Left ventricle myocardium superior (tissue), 1 donor: Measurements from ENCODE around the gene CFAP74. TPM values are rescaled to one million over a fixed set of nuclear protein-coding genes. Genes with fewer than 3 reads are reported as not detected.

ENCODE experiments used
- ATAC-seq: fragments of 200-7000 bp; cut with Tn5 transposase; one replicate; pipeline ENCODE4 v1.9.1; 2020; ENCODE audit warnings: mild to moderate bottlenecking, moderate library complexity
- DNase-seq: peaks from one replicate; pipeline ENCODE4 v3.0.0-alpha.2; 2020
- intact Hi-C: fragments of 100-400 bp; cut with micrococcal nuclease; formaldehyde crosslinking; loops from one replicate; pipeline ENCODE4 v1.11.0; 2022
- total RNA-seq: library from RNA; stranded (reverse); fragmentation: NEBNext Ultra II Directional; extraction: Animal tissue kit (Norgen Biotek cat#: 25700); gene quantifications from one replicate; pipeline ENCODE4 v1.2.1, GENCODE V29; 2021
- donor health status: DM: no; HTN: yes; CAD: no; lungs with severe emphysema.

Gene CFAP74
- total RNA-seq, 1 donor from 2014 or later, result not detected

DNA sequence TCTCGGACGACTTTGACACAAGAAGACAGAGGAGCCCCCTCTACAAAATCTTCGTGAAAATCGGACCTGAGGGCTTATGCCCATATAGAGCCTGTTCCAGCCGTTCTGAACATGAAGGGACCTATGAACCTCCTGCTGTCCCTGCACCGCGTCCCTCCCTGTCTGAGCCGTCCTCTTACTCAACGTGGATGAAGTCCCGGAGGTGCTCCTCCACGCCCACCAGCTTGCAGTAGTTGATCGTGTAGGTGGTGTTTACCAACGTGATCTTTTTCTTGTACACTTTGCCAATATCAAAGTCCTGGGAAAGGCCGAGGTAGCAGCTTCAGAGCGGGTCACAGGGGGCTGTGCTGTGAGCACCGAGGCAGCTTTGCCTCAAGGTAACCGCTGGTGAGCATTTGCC lies 40.0 kb downstream of the CFAP74 start:
- DNase-seq (no peak), ATAC-seq (no peak)
- intact Hi-C loops, result loop anchor here (10.0 kb wide), 1 partner anchor 81 kb away; no protein-coding TSS in a partner anchor

DNA sequence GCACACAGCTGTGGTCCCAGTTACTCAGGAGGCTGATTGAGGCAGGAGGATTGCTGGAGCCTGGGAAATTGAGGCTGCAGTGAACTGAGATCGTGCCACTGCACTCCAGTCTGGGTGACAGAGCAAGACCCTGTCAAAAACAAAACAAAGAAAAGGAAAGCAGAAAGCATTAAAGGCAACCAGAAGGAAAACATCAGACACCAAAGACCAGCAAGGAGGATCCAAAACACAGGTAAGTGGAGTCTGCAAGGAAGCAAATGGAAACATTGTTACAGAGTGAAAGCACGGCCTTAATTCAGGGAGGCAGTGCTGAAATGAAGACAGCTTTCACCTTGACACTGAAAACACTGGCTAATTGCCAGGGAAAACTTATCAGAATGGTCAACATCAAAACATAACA lies 40.8 kb downstream of the CFAP74 start:
- ATAC-seq (no peak), DNase-seq (no peak)
- intact Hi-C loops, result loop anchor here (10.0 kb wide), 1 partner anchor 82 kb away; no protein-coding TSS in a partner anchor

DNA sequence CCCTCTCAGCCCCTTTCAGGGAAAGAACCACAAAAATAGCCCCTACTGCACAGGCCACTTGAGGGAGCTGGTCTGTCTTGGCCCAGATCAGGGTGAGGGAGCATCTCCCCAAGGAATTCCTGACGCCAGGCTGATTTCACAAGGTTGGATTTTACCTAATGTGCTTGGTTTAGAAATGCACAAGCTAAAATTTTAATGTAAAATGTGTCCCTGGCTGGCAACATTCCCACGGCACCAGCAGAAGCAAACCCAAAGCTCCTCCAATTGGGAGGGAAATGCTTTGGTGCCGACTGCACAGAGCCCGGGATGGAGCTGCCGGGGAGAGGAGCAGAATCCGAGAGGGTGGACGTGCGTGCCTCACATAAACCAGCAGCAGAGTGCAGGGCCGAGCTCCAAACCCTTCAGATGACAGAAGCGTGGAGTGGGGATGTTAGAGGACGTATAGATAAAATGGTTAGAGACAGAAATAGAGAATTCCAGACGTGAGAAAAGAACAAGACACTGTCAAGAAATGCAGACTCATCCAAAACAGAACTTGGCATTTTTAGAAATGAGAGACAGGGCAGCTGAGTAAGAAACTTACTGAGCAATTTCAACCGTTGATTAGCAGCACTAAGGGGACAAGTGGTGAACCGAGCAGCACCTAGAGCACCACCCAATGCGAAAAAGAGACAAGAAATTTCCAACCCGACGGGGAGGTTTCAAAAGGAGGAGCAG lies 42.9 kb downstream of the CFAP74 start:
- ATAC-seq (no peak), DNase-seq (no peak)
- intact Hi-C loops, result loop anchor here (10.0 kb wide), 1 partner anchor 84 kb away; no protein-coding TSS in a partner anchor

DNA sequence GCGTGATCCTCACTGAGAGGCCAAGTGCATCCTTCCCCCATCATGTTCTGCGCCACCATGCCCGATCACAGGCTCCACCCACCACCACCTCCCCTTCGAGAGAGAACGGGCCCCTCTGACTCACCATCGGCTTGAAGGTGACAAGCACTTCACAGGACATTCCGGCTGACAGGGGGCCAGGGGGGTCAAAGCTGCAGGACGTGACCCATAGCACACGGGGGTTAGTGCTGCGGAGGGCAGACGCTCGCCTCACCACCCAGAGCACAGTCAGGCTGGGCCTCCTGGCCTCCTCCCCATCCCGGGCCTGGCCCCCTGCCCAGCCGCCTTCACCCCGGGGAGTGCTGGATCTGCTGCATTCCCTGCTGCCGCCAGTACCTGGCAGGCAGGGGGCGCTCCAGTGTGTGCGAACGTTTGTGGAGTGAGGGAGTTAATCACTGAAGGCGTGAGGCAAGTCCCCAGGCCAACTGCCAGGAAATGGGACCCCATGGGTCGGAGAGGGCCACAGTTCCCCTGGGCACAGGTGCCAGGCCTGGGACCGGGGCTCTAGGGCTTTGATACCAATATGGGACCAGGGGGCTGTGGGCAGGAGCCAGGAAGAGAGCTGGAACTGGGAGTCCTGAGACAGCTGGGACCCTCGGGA lies 43.6 kb downstream of the CFAP74 start:
- intact Hi-C loops, result loop anchor here (10.0 kb wide), 1 partner anchor 85 kb away; no protein-coding TSS in a partner anchor

DNA sequence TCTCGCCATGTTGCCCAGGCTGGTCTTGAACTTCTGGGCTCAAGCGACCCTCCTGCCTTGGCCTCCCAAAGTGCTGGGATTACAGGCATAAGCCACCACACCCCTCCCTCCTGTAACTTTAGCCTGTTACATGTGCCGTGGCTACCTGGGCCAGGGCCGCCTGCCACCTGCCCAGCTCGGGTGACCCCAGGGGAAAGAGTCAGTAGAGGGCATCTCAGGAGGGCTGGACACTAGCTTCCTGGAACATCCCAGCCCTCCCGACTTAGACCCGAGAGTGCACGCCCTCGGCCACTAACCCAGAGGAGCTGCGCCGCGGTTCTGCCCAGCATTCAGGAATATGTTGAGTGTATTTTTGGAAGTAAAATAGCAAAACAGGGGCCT lies 44.1 kb downstream of the CFAP74 start:
- no peak for ATAC-seq
- no peak for DNase-seq
- intact Hi-C loops, result no loop called here

More for the DNA sequence above, 43.6 kb downstream of the CFAP74 start:
- DNase-seq (peak; percentile 93), ATAC-seq (peak; percentile 97)

DNA sequence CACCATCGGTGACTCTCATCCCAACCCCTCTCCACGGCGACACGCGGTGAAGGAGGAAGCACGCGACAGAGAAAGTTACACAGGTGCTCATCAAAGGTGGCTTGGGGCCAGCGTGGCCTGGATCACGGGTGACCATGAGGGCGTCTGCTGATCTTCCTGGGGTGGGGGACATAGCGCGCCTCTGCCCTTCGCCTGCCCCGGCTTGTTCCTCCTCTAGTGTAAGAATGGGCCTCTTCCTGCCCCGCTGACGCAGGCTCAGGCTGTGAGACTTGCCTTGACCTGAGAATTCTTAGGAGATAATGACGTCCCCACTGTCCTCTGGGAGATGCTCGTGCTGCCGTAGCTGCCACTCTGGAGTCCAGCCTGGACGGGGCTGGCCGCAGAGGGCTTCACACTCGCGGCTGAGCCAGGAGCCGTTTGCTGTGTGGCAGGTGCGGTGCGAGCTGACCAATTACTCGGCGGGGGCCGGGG lies 45.5 kb downstream of the CFAP74 start:
- ATAC-seq (no peak), DNase-seq (no peak)
- intact Hi-C loops, result no loop called here

DNA sequence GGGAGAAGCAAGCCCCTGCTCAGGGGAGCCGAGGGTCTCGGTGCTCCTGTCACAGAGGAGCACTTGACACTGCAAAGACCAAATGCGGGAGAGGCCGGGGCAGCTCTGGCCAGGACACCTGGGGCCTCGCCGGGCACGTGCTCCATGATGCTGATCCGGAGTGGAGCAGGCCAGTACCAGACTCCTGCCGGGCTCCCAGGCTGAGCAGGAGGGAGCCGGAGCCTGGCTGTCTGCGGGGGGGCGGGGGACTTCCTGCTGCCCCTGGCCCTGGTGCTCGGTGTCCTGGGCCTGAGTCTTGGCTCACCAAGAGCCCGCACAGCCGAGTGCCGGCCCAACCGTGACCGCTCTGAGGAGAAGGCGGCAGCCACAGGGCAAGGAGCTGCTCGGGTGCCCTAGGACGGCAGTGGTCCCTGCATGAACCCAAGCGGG lies 46.0 kb downstream of the CFAP74 start:
- DNase-seq (no peak), ATAC-seq (no peak)
- intact Hi-C loops, result no loop called here

DNA sequence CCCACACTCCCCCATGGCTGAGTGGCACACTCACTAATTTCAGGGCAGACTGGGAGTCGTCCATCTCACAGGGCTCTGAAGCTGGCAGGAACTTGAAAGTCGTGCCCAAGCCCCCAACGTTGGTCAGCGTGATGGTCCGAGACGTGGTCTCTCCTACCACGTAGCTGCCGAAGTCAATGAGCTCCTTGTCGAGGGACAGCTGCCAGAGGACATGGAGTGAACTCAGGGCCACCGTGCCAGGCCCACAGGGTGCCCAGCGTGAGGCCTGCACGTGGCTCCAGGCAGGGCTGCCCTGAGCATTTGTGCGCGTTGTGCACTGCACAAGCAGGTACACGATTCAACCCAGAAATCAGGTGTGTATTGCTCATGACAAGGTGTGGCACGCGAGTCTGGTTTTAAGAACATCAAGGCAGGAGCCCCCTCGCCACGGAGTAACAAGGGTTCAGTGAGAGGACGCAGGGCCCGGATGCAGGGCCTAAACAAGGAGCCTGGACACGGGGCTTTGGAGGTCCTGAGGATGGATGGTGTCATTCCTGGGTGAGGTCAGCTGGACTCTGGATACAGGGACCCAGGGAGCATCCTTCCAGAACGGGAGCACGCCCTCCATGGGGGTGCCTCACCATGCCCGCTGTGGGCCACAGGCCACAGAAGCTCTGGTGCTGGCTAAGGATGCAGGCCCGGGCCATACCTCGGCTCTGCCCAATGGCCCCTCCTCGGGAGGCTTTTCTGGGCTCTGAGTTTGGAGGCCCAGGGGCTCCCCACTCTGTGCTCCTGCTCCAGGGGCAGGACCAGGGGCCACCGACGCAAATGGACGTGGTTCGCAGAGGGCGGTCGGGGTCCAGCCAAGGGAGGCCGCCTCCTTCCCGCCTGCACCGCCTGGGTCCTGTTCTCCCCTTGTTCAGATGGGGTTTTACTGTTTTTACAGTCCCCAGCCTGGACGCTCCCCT lies 46.7 kb downstream of the CFAP74 start:
- no peak for ATAC-seq
- intact Hi-C loops, result no loop called here
- DNase-seq, result peak; percentile 11

DNA sequence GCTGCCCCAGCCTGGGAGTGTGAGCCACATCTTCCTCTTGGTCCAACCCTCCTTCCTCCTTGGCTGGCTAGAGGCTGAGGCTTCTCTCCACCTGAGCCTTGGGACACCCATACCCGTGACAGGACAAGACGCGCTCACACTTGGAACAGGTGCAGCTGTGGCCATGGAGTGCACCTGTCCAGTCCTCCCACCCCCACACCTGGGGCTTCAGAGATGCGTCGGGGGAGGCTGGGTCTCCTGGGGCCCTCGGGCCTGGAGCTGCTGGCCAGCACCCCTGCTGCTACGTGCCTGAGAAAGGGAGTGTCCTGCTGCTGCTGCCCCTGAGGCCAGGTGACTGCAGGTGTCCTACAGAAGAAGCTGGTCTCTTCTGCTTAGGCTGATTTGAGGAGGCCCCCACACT lies 47.5 kb downstream of the CFAP74 start:
- intact Hi-C loops, result no loop called here
- DNase-seq (peak; percentile 10), ATAC-seq (no peak)

DNA sequence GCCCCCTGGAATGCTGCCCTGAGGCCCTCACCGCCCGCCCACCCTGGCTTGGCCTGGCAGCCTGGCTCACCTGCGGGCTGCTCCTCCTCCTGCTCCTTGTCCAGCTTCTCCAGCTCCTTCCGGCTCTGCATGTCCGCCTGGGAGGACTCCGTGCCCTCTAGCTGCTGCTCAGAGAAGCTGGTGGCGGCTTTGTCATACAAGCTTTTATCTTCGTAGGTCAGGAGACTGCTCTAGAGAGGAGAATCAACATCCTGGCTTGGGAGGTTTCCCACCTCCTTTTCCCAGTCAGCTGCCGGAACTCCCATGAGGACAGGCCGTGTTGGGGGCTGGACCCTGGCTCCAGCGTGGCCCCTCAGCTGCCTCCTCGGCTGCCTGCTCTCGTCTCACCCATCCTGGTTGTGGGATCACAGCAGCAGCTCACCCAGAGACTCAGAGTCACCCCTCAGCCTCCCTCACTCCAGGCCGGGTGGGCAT lies 47.9 kb downstream of the CFAP74 start:
- ATAC-seq (no peak), DNase-seq (no peak)
- intact Hi-C loops, result no loop called here

DNA sequence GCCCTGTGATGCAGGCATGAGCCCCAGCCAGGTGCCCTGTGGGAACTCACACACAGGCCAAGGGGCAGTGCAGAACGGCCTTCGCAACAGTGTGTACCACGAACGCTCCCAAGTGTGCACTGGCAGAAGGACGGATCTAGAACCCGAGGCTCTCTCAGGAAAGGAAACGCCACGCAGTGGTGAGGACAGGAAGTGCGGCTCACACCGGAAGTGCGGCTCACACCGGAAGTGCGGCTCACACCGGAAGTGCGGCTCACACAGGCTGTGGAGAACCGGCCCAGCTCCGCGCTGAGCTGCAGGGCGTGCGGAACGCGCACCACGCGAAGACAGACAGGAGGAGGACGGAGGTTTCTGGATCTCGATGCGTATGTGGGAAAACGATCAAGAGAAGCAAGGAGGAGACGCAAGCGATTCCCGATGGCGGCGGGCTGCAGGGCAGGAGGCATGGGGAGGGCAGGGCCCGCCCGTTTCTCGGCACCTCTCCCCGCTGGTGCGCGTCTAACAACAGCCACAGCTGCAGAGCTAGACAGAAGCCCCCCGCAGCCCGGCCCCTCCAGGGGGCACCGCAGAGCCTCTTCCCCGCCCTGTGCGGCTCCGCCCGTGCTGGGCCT lies 48.6 kb downstream of the CFAP74 start:
- DNase-seq (no peak), ATAC-seq (no peak)
- intact Hi-C loops, result no loop called here

DNA sequence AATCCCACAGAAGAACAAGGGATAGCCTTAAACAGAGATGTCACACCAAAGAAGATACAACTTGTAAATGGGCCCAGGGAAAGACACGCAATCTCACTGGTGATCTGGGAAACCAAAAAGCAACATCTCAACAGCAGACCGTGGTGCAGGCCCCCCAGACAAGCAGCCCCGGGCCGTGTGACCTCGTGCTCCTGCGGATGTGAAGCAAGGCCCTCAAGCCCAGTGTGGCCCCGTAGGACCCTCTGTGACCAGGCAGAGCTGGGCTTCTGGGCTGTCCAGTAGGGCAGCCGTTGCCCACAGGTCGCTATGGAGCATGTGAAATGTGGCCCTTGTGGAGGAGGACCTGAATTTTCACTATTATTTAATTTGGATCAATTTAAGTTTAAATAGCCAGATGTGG lies 49.6 kb downstream of the CFAP74 start:
- intact Hi-C loops, result no loop called here
- DNase-seq (no peak), ATAC-seq (no peak)

DNA sequence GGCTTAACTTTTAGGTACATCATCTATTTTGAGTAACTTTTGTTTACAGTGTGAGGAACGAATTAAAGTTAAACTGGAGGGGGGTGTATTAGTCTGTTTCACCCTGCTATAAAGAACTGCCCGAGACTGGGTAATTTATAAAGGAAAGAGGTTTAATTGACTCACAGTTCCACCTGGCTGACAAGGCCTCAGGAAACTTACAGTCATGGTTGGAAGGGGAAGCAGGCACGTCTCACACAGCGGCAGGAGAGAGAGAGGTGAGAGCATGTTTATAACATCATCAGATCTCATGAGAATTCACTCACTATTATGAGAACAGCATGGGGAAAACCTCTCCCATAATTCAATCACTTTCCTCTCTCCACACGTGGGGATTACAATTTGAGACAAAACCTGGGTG lies 52.6 kb downstream of the CFAP74 start:
- intact Hi-C loops, result no loop called here
- ATAC-seq (no peak), DNase-seq (no peak)

DNA sequence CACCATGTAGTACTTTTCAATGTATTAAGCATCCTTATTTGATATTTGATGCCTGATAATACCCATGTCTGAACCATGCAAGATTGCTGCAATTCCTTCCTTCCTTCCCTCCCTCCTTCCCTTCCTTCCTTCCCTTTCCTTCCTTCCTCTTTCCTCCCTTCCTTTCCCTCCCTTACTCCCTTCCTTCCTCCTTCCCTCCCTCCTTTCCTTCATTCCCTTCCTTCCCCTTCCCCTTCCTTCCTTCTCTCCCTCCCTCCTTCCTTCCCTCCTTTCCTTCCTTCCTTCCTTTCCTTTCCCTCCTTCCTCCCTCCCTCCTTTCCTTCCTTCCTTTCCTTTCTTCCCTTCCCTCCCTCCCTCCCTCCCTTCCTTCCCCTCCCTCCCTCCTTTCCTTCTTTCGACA lies 54.8 kb downstream of the CFAP74 start:
- intact Hi-C loops, result no loop called here
- no peak for DNase-seq
- no peak for ATAC-seq

DNA sequence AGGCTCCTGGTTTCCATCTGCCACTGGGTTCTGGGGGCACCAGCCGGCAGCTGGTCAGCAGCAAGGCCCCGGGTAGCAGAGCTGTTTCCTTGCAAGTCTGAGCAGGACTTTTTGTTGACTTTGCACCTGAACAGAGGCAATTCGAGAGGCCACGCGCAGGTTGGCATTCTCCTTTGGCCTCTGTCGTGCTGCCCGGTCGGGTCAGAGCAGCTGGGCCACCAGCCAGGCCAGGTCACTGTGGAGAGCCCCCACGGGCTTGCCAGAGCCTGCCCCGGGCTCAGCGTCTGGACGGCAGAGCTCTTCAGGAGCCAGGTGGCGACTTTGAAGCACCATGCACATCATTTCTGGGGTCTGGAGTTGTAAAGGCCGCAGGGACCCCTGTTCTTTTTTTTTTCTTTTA lies 56.1 kb downstream of the CFAP74 start:
- intact Hi-C loops, result no loop called here
- peak; percentile 25 for DNase-seq

DNA sequence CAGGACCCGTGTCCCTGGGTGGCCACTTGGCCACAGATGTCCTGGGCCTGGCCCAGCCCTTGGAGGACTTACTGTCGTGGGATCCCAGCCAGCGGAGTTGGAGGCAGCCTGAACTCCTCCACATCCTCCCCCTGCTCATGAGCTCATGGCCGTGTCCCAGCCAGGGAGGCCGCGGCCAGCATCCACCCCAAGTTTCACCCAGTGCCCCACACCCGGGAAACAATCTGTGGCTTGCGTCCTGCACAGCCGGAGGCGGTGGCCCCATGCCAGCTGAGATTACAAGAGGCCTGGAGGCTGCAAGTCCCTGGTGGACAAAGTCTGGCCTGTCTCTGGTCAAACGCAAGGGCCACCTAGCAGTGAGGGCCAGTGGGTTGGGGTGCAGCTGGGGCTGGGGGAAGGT lies 57.0 kb downstream of the CFAP74 start:
- DNase-seq (peak; percentile 81), ATAC-seq (peak; percentile 65)
- intact Hi-C loops, result no loop called here

More for the DNA sequence above, 56.1 kb downstream of the CFAP74 start:
- no peak for ATAC-seq

DNA sequence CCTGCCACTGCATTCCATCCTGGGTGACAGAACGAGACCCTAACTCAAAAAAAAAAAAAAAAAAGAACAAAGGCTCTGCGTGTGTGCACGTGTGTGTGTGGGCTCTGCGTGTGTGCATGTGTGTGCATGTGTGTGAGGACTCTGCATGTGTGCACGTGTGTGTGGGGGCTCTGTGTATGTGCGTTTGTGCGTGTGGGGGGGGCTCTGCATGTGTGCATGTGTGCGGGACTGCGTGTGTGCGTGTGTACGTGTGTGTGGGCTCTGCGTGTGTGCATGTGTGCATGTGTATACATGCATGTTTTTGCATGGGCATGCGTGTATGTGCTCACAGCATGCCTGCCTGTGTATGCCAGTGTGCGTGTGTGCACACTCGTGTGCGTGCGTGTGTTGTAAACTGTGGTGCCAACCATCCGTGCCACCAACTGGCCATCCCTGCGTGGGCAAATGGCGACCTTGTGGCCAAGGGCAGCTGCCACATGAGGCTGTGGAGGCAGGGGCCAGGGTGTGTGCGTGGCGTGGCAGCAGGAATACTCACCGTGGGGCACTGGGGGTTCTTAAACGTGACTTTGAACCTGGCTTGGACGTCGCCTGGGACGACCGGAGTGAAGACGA lies 57.7 kb downstream of the CFAP74 start:
- intact Hi-C loops, result no loop called here
- peak; percentile 13 for DNase-seq
- no peak for ATAC-seq

DNA sequence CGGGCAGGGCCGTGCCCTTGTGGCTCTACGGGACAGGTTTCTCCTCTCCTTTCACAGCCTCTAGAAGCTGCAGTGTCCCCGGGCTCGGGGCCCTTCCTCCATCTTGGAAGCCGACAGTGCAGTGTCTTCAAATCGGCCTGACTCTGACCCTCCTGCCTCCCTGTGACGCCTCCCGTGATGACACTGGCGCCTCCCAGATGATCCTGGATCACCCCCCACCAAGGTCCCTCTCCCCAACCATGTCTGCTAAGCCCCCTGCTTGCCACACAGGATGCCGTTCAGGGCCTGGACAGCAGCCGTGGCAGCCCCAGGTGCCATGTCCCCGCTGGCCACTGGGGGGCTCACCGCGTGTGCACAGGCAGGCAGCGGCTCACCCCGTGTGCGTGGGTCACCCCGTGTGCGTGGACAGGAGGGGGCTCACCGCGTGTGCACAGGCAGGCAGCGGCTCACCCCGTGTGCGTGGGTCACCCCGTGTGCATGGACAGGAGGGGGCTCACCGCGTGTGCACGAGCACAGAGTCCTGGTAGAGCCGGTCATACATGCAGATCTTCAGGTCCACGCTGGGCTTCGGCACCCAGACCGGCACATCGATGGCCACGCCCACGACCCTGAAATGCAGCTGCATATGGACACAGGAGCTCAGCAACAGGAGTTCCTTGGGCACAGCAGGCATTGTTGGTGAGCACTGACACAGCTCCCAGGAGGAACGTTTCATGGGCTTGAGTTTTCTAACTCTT lies 59.6 kb downstream of the CFAP74 start:
- intact Hi-C loops, result no loop called here

More for the DNA sequence above, 59.6 kb downstream of the CFAP74 start:
- DNase-seq (peak; percentile 76), ATAC-seq (peak; percentile 83)
